ENCODE data around the gene GRN. TPM values are rescaled to one million over a fixed set of nuclear protein-coding genes. Genes with fewer than 3 reads are reported as not detected.
"Not testable (repeated sequence)": the region's sequence is repeated elsewhere in the genome, so short reads cannot be mapped to it uniquely, and the experiment has no call there.

GRN gene
- total RNA-seq, 4 donors from 2014 or later, result 64.2 to 111 (median 87.1) TPM

GRCh38 chr17:44334315-44334714, 10.8 kb upstream of the GRN start:
- Histone ChIP-seq H3K27me3 (no peaks in the 10 kb centered on the region), H3K27ac (no peak overlapping the region), H3K4me1 (peaks cover 0 to 5% of the 10 kb centered on the region in 2 donors), H3K36me3 (no peaks in the 10 kb centered on the region), H3K4me3 (no peak overlapping the region), H3K9me3 (no peaks in the 10 kb centered on the region)
- in situ Hi-C loops (cut with MboI; ENCODE audit: low sequenced_read_pairs in 4 of 4), result loop anchor here in 3 of 4 donors (5.0 to 10.0 kb wide), 3 partner anchors 122 to 132 kb away; no protein-coding TSS in a partner anchor
- no peak for TF ChIP-seq POLR2A (IDR thresholded peaks at IDR 0.05)
- no peak for TF ChIP-seq CTCF (IDR thresholded peaks at IDR 0.05 in 4 of 5, conservative IDR thresholded peaks at IDR 0.05 in 1 of 5)
- ATAC-seq, result no peak
- no peak for DNase-seq
- intact Hi-C loops (cut with DNase I; ENCODE audit: low total_unique reads), result no loop called here

GRCh38 chr17:44334727-44335126, 10.4 kb upstream of the GRN start:
- H3K36me3 ChIP-seq, result no peaks in the 10 kb centered on the region
- no peak overlapping the region for H3K27ac ChIP-seq
- DNase-seq (no peak), ATAC-seq (no peak)
- peaks cover 0 to 5% of the 10 kb centered on the region in 2 donors for H3K4me1 ChIP-seq
- TF ChIP-seq CTCF (IDR thresholded peaks at IDR 0.05 in 4 of 5, conservative IDR thresholded peaks at IDR 0.05 in 1 of 5) (no peak), POLR2A (IDR thresholded peaks at IDR 0.05) (no peak)
- H3K9me3 ChIP-seq, result no peaks in the 10 kb centered on the region
- no peaks in the 10 kb centered on the region for H3K27me3 ChIP-seq
- in situ Hi-C loops (cut with MboI; ENCODE audit: low sequenced_read_pairs in 4 of 4), result loop anchor here in 3 of 4 donors (5.0 to 10.0 kb wide), 3 partner anchors 122 to 132 kb away; no protein-coding TSS in a partner anchor
- no peak overlapping the region for H3K4me3 ChIP-seq
- intact Hi-C loops (cut with DNase I; ENCODE audit: low total_unique reads), result no loop called here

- no peak for TF ChIP-seq CTCF (IDR thresholded peaks at IDR 0.05 in 4 of 5, conservative IDR thresholded peaks at IDR 0.05 in 1 of 5)
- no peak for TF ChIP-seq POLR2A (IDR thresholded peaks at IDR 0.05)
- Histone ChIP-seq H3K4me1 (peaks cover 0 to 5% of the 10 kb centered on the region in 2 donors), H3K9me3 (no peaks in the 10 kb centered on the region), H3K36me3 (no peaks in the 10 kb centered on the region), H3K4me3 (no peak overlapping the region), H3K27me3 (no peaks in the 10 kb centered on the region), H3K27ac (no peak overlapping the region)
- intact Hi-C loops (cut with DNase I; ENCODE audit: low total_unique reads) (no loop called here), in situ Hi-C loops (cut with MboI; ENCODE audit: low sequenced_read_pairs in 4 of 4) (loop anchor here in 1 of 4 donors (10.0 kb wide), 1 partner anchor 131 kb away; no protein-coding TSS in a partner anchor)
- no peak for ATAC-seq
- no peak for DNase-seq
These were observed 9.5 kb upstream of the GRN start for GRCh38 chr17:44335564-44335963.

GRCh38 chr17:44335968-44336367, 9.1 kb upstream of the GRN start:
- TF ChIP-seq CTCF (IDR thresholded peaks at IDR 0.05 in 4 of 5, conservative IDR thresholded peaks at IDR 0.05 in 1 of 5), result no peak
- no peak for TF ChIP-seq POLR2A (IDR thresholded peaks at IDR 0.05)
- ATAC-seq, result no peak
- Histone ChIP-seq H3K9me3 (no peaks in the 10 kb centered on the region), H3K27ac (no peak overlapping the region), H3K4me1 (peaks cover 0 to 3% of the 10 kb centered on the region in 2 donors), H3K27me3 (no peaks in the 10 kb centered on the region), H3K36me3 (no peaks in the 10 kb centered on the region), H3K4me3 (no peak overlapping the region)
- intact Hi-C loops (cut with DNase I; ENCODE audit: low total_unique reads) (no loop called here), in situ Hi-C loops (cut with MboI; ENCODE audit: low sequenced_read_pairs in 4 of 4) (loop anchor here in 1 of 4 donors (10.0 kb wide), 1 partner anchor 131 kb away; no protein-coding TSS in a partner anchor)
- DNase-seq, result no peak

- no peaks in the 10 kb centered on the region for H3K9me3 ChIP-seq
- no peak overlapping the region for H3K4me3 ChIP-seq
- H3K27ac ChIP-seq, result no peak overlapping the region
- intact Hi-C loops (cut with DNase I; ENCODE audit: low total_unique reads) (no loop called here), in situ Hi-C loops (cut with MboI; ENCODE audit: low sequenced_read_pairs in 4 of 4) (loop anchor here in 1 of 4 donors (10.0 kb wide), 1 partner anchor 134 kb away; no protein-coding TSS in a partner anchor)
- no peak for TF ChIP-seq CTCF (IDR thresholded peaks at IDR 0.05 in 4 of 5, conservative IDR thresholded peaks at IDR 0.05 in 1 of 5)
- TF ChIP-seq POLR2A (IDR thresholded peaks at IDR 0.05), result no peak
- H3K27me3 ChIP-seq, result no peaks in the 10 kb centered on the region
- no peaks in the 10 kb centered on the region for H3K36me3 ChIP-seq
- H3K4me1 ChIP-seq, result no peaks in the 10 kb centered on the region
- ATAC-seq (no peak), DNase-seq (no peak)
These were observed 6.4 kb upstream of the GRN start for GRCh38 chr17:44338702-44339101.

- ATAC-seq; in situ Hi-C loops (cut with MboI; ENCODE audit: low sequenced_read_pairs in 4 of 4): not testable (repeated sequence)
These were observed 4.5 kb upstream of the GRN start for GRCh38 chr17:44340553-44340952.

More at GRCh38 chr17:44340553-44340952, 4.5 kb upstream of the GRN start:
- DNase-seq; H3K36me3 ChIP-seq; intact Hi-C loops (cut with DNase I; ENCODE audit: low total_unique reads); H3K27ac ChIP-seq; H3K4me3 ChIP-seq; H3K9me3 ChIP-seq; H3K4me1 ChIP-seq; H3K27me3 ChIP-seq: not testable (repeated sequence)

All from gastrocnemius medialis (tissue), 4 donors.